Loucy (cell line): Measurements from ENCODE around the gene DAB2.

ENCODE experiments used
- EZH2phosphoT487 ChIP-seq: fragments of 200-600 bp; IDR thresholded peaks from 2 replicates; pipeline ENCODE4 v1.6.1; 2018; ENCODE audit warnings: antibody characterized with exemption, mild to moderate bottlenecking, moderate library complexity, borderline replicate concordance
- TF ChIP-seq, protein P1 (sequence below): fragments of 200-600 bp; sonication (generic); conservative IDR thresholded peaks from 2 replicates; pipeline ENCODE4 v1.5.1; 2014; ENCODE audit warnings: mild to moderate bottlenecking, antibody characterized with exemption, low read length

DNA sequence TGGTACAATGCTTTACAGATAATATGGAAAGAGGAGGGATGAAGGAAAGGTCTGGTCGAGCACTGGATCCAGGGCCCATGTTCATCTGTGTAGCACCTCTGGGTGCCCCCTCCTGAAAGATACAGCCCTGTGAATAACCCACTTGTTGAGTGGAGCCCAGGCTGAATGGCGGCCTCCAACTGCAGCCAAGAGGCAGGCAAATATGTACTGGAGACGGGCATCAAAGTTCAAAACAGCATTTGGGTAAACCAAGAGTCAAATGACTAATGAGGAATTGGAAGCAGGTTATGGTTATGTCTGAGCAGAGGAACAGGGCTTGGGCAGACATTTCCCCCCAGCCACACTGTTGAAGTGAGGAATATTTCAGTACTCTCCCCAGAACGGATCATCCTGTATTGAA lies 61.6 kb downstream of the DAB2 start:
- TF ChIP-seq, protein P1, sequence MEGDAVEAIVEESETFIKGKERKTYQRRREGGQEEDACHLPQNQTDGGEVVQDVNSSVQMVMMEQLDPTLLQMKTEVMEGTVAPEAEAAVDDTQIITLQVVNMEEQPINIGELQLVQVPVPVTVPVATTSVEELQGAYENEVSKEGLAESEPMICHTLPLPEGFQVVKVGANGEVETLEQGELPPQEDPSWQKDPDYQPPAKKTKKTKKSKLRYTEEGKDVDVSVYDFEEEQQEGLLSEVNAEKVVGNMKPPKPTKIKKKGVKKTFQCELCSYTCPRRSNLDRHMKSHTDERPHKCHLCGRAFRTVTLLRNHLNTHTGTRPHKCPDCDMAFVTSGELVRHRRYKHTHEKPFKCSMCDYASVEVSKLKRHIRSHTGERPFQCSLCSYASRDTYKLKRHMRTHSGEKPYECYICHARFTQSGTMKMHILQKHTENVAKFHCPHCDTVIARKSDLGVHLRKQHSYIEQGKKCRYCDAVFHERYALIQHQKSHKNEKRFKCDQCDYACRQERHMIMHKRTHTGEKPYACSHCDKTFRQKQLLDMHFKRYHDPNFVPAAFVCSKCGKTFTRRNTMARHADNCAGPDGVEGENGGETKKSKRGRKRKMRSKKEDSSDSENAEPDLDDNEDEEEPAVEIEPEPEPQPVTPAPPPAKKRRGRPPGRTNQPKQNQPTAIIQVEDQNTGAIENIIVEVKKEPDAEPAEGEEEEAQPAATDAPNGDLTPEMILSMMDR, result no peak
- no peak for TF ChIP-seq EZH2phosphoT487
